Neuronal stem cell (in vitro differentiated cells): Measurements from ENCODE around the gene PI3.
"Not testable (repeated sequence)": the region's sequence is repeated elsewhere in the genome, so short reads cannot be mapped to it uniquely, and the experiment has no call there.

ENCODE experiments used
- DNase-seq: peaks from one replicate; pipeline ENCODE4 v3.0.0-alpha.2; 2013; ENCODE audit warnings: low spot score
- H2AFZ ChIP-seq: one replicate; pipeline ENCODE4 v1.6.1; 2013; ENCODE audit warnings: mild to moderate bottlenecking, low read length, inconsistent platforms
- H2AK5ac ChIP-seq: 2 replicates; pipeline ENCODE4 v1.6.1; 2013; ENCODE audit warnings: low read depth, mild to moderate bottlenecking, inconsistent platforms, low read length, moderate library complexity, mixed read lengths
- H2BK120ac ChIP-seq: 2 replicates; pipeline ENCODE4 v1.6.1; 2013; ENCODE audit warnings: low read depth, mild to moderate bottlenecking, inconsistent platforms, low read length, moderate library complexity, mixed read lengths
- H2BK12ac ChIP-seq: one replicate; pipeline ENCODE4 v1.6.1; 2013; ENCODE audit warnings: low read length, inconsistent platforms
- H2BK15ac ChIP-seq: 2 replicates; pipeline ENCODE4 v1.6.1; 2013; ENCODE audit warnings: mild to moderate bottlenecking, low read length, inconsistent platforms, mixed read lengths
- H2BK5ac ChIP-seq: one replicate; pipeline ENCODE4 v1.6.1; 2013; ENCODE audit warnings: inconsistent platforms, mild to moderate bottlenecking, low read length, moderate library complexity
- H3K14ac ChIP-seq: one replicate; pipeline ENCODE4 v1.6.1; 2013; ENCODE audit warnings: low read length, inconsistent platforms
- H3K18ac ChIP-seq: 2 replicates; pipeline ENCODE4 v1.6.1; 2013; ENCODE audit warnings: low read length, inconsistent platforms
- H3K23ac ChIP-seq: 2 replicates; pipeline ENCODE4 v1.6.1; 2013; ENCODE audit warnings: low read depth, mild to moderate bottlenecking, mixed read lengths, low read length, inconsistent platforms; ENCODE audit not compliant: poor library complexity
- H3K27ac ChIP-seq: replicated peaks from 3 replicates; pipeline ENCODE4 v1.5.1; 2013; ENCODE audit warnings: low read length, inconsistent platforms
- H3K27me3 ChIP-seq, 3 experiments: 2 replicates each; pipeline ENCODE4 v1.6.1; 2013; ENCODE audit warnings: low read length in 3 of 3, mild to moderate bottlenecking in 2 of 3, inconsistent platforms in 1 of 3, low read depth in 1 of 3, mixed read lengths in 1 of 3, moderate library complexity in 1 of 3; ENCODE audit not compliant: control insufficient read depth in 3 of 3, insufficient read depth in 3 of 3
- H3K36me3 ChIP-seq, 2 donors: replicated peaks in 1 of 2; 2 replicates each; pipeline ENCODE4 v1.6.1; 2013; ENCODE audit warnings: low read length in 2 of 2; ENCODE audit not compliant: control insufficient read depth in 2 of 2, insufficient read depth in 2 of 2
- H3K4ac ChIP-seq: 2 replicates; pipeline ENCODE4 v1.6.1; 2013; ENCODE audit warnings: inconsistent platforms, mild to moderate bottlenecking, low read length, moderate library complexity
- H3K4me1 ChIP-seq, 2 donors: 1 replicate in 1 of 2; 2 replicates in 1 of 2; pipeline ENCODE4 v1.6.1; 2013; ENCODE audit warnings: low read length in 2 of 2, low read depth in 1 of 2; ENCODE audit not compliant: control insufficient read depth in 2 of 2, insufficient read depth in 1 of 2
- H3K4me2 ChIP-seq: one replicate; pipeline ENCODE4 v1.6.1; 2013; ENCODE audit warnings: mild to moderate bottlenecking, low read length, inconsistent platforms; ENCODE audit not compliant: insufficient read depth, poor library complexity, severe bottlenecking
- H3K4me3 ChIP-seq, 2 donors: 2 replicates each; pipeline ENCODE4 v1.5.1; 2013; ENCODE audit warnings: low read length in 2 of 2, mild to moderate bottlenecking in 2 of 2, inconsistent platforms in 1 of 2, moderate library complexity in 1 of 2
- H3K79me1 ChIP-seq: one replicate; pipeline ENCODE4 v1.6.1; 2013; ENCODE audit warnings: low read depth, mild to moderate bottlenecking, inconsistent platforms, low read length, moderate library complexity
- H3K9ac ChIP-seq: one replicate; pipeline ENCODE4 v1.6.1; 2013; ENCODE audit warnings: mild to moderate bottlenecking, low read depth, low read length, inconsistent platforms; ENCODE audit not compliant: poor library complexity
- H3K9me3 ChIP-seq, 2 donors: replicated peaks in 1 of 2; 2 replicates each; pipeline versions ENCODE3 to v1.6.1; 2013; ENCODE audit warnings: low read length in 2 of 2, mild to moderate bottlenecking in 2 of 2, inconsistent platforms in 1 of 2, low read depth in 1 of 2, mixed read lengths in 1 of 2, moderate library complexity in 1 of 2; ENCODE audit not compliant: control insufficient read depth in 2 of 2, insufficient read depth in 1 of 2
- H4K8ac ChIP-seq: one replicate; pipeline ENCODE4 v1.6.1; 2013; ENCODE audit warnings: low read depth, mild to moderate bottlenecking, inconsistent platforms, low read length, moderate library complexity
- H4K91ac ChIP-seq: one replicate; pipeline ENCODE4 v1.6.1; 2013; ENCODE audit warnings: low read length, low read depth, mild to moderate bottlenecking, inconsistent platforms; ENCODE audit not compliant: poor library complexity
- WGBS, 2 donors: extraction: QIAGEN DNeasy Blood & Tissue Kit; methylation state at CpG; one replicate each; pipeline ENCODE4 v1.1.7; 2013; ENCODE audit warnings: missing lambda C conversion rate in 2 of 2, mixed read lengths in 1 of 2; ENCODE audit not compliant: insufficient read length in 2 of 2, insufficient replicate concordance in 1 of 2; ENCODE audit errors: extremely low coverage in 2 of 2; 5-methylcytosine and 5-hydroxymethylcytosine counted together

Gene PI3

GRCh38 chr20:45154794-45155193 lies 19.9 kb upstream of the PI3 start:
- not testable (repeated sequence) for H2BK15ac ChIP-seq, H3K27me3 ChIP-seq, H3K36me3 ChIP-seq, H2BK5ac ChIP-seq, H3K27ac ChIP-seq, H2AFZ ChIP-seq, H4K8ac ChIP-seq, H3K4ac ChIP-seq, H3K79me1 ChIP-seq, H4K91ac ChIP-seq, H3K9ac ChIP-seq, H3K23ac ChIP-seq, H2AK5ac ChIP-seq, H2BK12ac ChIP-seq, H3K18ac ChIP-seq, DNase-seq, H3K4me2 ChIP-seq, H3K4me3 ChIP-seq, H3K4me1 ChIP-seq, H3K9me3 ChIP-seq, H2BK120ac ChIP-seq, H3K14ac ChIP-seq
- WGBS, 2 donors: no CpG with 5 or more reads among the region's 1 CpG

- no peak overlapping the region for H2BK15ac ChIP-seq
- H3K27ac ChIP-seq: no peak overlapping the region
- WGBS, 2 donors: no CpG with 5 or more reads among the region's 2 CpGs
- H4K91ac ChIP-seq: no peak overlapping the region
- H3K23ac ChIP-seq: no peak overlapping the region
- H2BK12ac ChIP-seq: no peak overlapping the region
- H2BK5ac ChIP-seq: no peak overlapping the region
- no peak overlapping the region for H2BK120ac ChIP-seq
- no peaks in the 10 kb centered on the region for H3K9me3 ChIP-seq
- H4K8ac ChIP-seq: no peak overlapping the region
- no peak overlapping the region for H3K4ac ChIP-seq
- H3K4me3 ChIP-seq: no peak overlapping the region
- H3K9ac ChIP-seq: no peak overlapping the region
- H3K27me3 ChIP-seq: peaks cover 0 to 6% (median 0%) of the 10 kb centered on the region in 3 experiments
- H2AFZ ChIP-seq: no peak overlapping the region
- H2AK5ac ChIP-seq: no peak overlapping the region
- no peak overlapping the region for H3K4me2 ChIP-seq
- no peak for DNase-seq
- no peaks in the 10 kb centered on the region for H3K4me1 ChIP-seq
- no peaks in the 10 kb centered on the region for H3K79me1 ChIP-seq
- H3K14ac ChIP-seq: no peak overlapping the region
- no peaks in the 10 kb centered on the region for H3K36me3 ChIP-seq
- H3K18ac ChIP-seq: no peak overlapping the region
These were observed 18.0 kb upstream of the PI3 start for GRCh38 chr20:45156713-45157112.

GRCh38 chr20:45157962-45158361 lies 16.7 kb upstream of the PI3 start:
- no peak overlapping the region for H2AFZ ChIP-seq
- H3K23ac ChIP-seq: no peak overlapping the region
- H4K8ac ChIP-seq: no peak overlapping the region

GRCh38 chr20:45163083-45163803 lies 11.5 kb upstream of the PI3 start:
- Histone ChIP-seq H3K4me3 (no peak overlapping the region), H4K91ac (no peak overlapping the region), H3K27ac (no peak overlapping the region), H2BK5ac (no peak overlapping the region), H3K9me3 (peaks cover 3 to 4% of the 10 kb centered on the region in 2 donors), H3K4ac (no peak overlapping the region), H2BK120ac (no peak overlapping the region), H3K36me3 (no peaks in the 10 kb centered on the region), H3K9ac (no peak overlapping the region), H3K79me1 (no peaks in the 10 kb centered on the region), H3K18ac (no peak overlapping the region), H3K14ac (no peak overlapping the region), H2BK15ac (no peak overlapping the region), H2BK12ac (no peak overlapping the region), H4K8ac (no peak overlapping the region), H2AFZ (no peak overlapping the region), H3K27me3 (no peaks in the 10 kb centered on the region), H3K4me1 (no peaks in the 10 kb centered on the region), H3K23ac (no peak overlapping the region), H3K4me2 (no peak overlapping the region), H2AK5ac (no peak overlapping the region)
- no CpG with 5 or more reads among the region's 1 CpG for WGBS, 2 donors
- DNase-seq: no peak

More at GRCh38 chr20:45157962-45158361, 16.7 kb upstream of the PI3 start:
- Histone ChIP-seq H3K14ac (no peak overlapping the region), H3K18ac (no peak overlapping the region), H3K27me3 (peaks cover 0 to 6% (median 0%) of the 10 kb centered on the region in 3 experiments), H3K27ac (no peak overlapping the region), H2BK5ac (no peak overlapping the region), H2BK12ac (no peak overlapping the region), H4K91ac (no peak overlapping the region), H2BK15ac (no peak overlapping the region), H3K4me3 (no peak overlapping the region), H2BK120ac (no peak overlapping the region), H3K9me3 (peaks cover 0 to 2% of the 10 kb centered on the region in 2 donors), H3K79me1 (no peaks in the 10 kb centered on the region), H3K9ac (no peak overlapping the region), H3K4me1 (no peaks in the 10 kb centered on the region), H2AK5ac (no peak overlapping the region), H3K4ac (no peak overlapping the region), H3K4me2 (no peak overlapping the region), H3K36me3 (no peaks in the 10 kb centered on the region)
- no CpG with 5 or more reads among the region's 1 CpG for WGBS, 2 donors
- DNase-seq: no peak
